ENCODE measurements around the gene CRYGB.

DNA sequence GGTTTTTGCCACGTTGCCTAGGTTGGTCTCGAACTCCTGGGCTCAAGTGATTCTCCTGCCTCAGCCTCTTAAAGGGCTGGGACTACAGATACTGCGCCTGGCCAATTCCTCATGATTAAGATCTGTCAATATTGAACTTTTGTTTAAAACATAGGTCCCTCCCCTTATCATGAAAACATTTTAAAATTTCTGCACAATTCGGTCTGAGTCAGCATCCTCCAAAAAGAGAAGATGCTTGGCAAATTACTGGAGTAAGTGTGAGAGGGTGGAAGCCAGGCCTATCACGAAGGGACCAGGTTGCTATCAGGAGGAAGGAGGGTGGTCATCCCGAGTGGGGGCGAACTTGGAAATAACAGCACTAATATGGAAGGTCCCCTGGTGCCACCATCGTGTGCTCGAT lies 28.2 kb upstream of the CRYGB start:
- TF ChIP-seq, protein P1, sequence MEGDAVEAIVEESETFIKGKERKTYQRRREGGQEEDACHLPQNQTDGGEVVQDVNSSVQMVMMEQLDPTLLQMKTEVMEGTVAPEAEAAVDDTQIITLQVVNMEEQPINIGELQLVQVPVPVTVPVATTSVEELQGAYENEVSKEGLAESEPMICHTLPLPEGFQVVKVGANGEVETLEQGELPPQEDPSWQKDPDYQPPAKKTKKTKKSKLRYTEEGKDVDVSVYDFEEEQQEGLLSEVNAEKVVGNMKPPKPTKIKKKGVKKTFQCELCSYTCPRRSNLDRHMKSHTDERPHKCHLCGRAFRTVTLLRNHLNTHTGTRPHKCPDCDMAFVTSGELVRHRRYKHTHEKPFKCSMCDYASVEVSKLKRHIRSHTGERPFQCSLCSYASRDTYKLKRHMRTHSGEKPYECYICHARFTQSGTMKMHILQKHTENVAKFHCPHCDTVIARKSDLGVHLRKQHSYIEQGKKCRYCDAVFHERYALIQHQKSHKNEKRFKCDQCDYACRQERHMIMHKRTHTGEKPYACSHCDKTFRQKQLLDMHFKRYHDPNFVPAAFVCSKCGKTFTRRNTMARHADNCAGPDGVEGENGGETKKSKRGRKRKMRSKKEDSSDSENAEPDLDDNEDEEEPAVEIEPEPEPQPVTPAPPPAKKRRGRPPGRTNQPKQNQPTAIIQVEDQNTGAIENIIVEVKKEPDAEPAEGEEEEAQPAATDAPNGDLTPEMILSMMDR (IDR thresholded peaks at IDR 0.05; ENCODE audit: extremely low read depth in 1 of 2, insufficient read depth in 1 of 2, low read depth in 1 of 2, low read length in 2 of 2), result no peak
- TF ChIP-seq EZH2 (IDR thresholded peaks at IDR 0.05; ENCODE audit: borderline replicate concordance, low read depth, low read length, severe bottlenecking), result no peak
- no peak for TF ChIP-seq POLR2A (IDR thresholded peaks at IDR 0.05; ENCODE audit: low read depth, low read length)
- TF ChIP-seq POLR2AphosphoS5 (IDR thresholded peaks at IDR 0.05; ENCODE audit: insufficient read depth, low read depth, low read length), result no peak
- TF ChIP-seq, protein P2, sequence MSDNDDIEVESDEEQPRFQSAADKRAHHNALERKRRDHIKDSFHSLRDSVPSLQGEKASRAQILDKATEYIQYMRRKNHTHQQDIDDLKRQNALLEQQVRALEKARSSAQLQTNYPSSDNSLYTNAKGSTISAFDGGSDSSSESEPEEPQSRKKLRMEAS (IDR thresholded peaks at IDR 0.05; ENCODE audit: insufficient read depth, insufficient read length), result no peak
- no peak for TF ChIP-seq FOS (IDR thresholded peaks at IDR 0.05; ENCODE audit: borderline replicate concordance, insufficient read depth, low read length)
- TF ChIP-seq MYC (IDR thresholded peaks at IDR 0.05; ENCODE audit: low read depth, low read length), result no peak

All from endothelial cell of umbilical vein (primary cell).